GM21717 (cell line): Measurements from ENCODE around the gene C22orf23.
"Not testable (repeated sequence)": the region's sequence is repeated elsewhere in the genome, so short reads cannot be mapped to it uniquely, and the experiment has no call there.

ENCODE experiments used
- ATAC-seq: cut with Tn5 transposase; IDR thresholded peaks from one replicate; pipeline ENCODE4 v1.9.1; 2021; ENCODE audit warnings: mild to moderate bottlenecking, moderate library complexity; ENCODE audit not compliant: unreplicated experiment

C22orf23 gene

GRCh38 chr22:37982938-37983859 is 29.8 kb upstream of the C22orf23 start:
- ATAC-seq: no peak

DNA sequence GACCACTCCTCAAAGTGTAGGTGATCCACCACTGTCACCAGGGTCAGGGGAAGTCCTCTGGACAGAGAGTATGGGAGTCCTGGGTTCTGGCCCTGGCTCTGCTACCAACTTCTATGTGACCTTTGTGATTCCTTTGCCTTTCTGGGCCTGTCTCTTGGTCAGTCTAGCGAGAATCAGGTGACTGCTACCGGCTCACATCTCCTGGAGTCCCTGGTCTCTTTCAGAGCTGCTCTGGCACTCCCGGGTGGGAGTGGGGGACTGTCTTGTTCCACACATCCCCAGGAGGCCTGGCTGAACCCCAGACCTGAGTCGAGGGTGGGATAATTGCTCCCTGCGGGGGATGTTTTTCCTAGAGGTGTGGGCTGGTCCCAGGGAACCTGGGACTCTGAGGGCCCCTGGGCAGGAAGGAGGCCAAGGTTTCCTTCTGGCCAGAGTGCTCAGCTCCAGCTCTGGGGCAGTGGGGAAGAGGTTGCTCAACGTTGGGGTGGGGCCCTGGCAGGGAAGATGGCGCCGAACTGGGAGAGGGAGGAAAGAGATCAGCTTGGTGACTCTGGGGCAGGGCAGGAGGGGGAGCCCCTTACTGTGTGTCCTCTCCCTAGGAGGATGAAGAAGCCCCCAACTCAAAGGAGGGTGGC is 28.9 kb upstream of the C22orf23 start:
- ATAC-seq: no peak

GRCh38 chr22:37981282-37982011 is 28.0 kb upstream of the C22orf23 start:
- no peak for ATAC-seq

DNA sequence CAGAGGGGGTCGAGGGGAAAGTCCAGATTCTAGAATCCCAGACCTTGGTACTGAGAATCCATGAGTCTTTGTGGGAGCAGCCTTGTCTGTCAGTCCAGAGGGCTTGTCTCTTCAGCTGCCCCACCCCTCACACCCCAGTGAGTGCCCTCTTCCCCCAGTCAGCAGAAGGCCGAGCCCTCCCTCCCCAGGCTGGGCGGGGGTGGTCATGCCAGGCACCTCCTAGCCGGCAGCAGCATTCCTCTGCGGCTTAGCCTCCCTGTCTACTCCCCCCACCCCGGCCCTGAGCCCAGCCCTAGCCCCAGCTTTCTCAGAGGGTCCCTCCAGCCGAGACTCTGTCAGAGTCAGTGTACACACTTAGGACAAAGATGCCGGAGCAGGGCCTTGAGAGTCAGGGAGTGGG is 26.4 kb upstream of the C22orf23 start:
- no peak for ATAC-seq

DNA sequence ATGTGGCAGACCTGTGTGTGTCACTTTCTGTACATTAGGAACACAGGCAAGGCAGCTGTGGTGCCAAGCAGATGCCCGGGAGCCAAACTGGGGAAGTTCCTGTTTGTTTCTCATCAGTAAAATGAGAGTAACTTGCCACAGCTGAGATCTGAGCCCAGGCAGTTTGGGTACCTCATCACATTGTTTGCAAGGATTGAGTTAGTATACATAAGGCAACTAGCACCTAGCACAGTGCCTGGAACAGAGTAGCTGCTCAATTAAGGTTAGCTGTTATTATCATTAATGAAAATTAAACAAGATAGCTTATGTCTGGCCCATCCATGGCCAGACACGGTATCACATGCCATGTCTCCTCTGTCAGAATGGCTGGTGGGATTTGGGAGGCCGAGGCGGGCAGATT is 23.1 kb upstream of the C22orf23 start:
- no peak for ATAC-seq

- not testable (repeated sequence) for ATAC-seq
Measured at GRCh38 chr22:37976022-37976421, 22.6 kb upstream of the C22orf23 start.

DNA sequence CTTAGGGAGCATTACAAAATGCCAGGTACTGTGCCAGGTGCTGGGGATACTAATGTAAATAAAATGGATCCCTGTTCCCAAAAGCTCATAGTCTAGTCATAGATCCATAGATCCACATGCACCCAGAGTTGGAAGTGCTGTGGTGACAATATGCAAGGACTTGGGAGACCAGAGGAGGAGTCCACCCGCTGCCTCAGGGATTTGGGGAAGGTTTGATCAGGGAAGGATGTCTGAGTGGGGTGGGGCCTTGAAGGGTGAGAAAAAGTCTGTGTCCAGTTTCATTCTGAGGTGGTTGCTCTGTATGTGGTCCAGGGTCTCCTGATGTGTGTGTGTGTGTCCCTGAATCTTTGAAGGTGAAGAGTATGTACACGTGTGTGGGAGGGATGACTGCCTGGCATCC is 21.8 kb upstream of the C22orf23 start:
- ATAC-seq: no peak

- ATAC-seq: no peak
Measured at GRCh38 chr22:37973271-37974170, 20.1 kb upstream of the C22orf23 start.

GRCh38 chr22:37972527-37972926 is 19.1 kb upstream of the C22orf23 start:
- ATAC-seq: no peak

DNA sequence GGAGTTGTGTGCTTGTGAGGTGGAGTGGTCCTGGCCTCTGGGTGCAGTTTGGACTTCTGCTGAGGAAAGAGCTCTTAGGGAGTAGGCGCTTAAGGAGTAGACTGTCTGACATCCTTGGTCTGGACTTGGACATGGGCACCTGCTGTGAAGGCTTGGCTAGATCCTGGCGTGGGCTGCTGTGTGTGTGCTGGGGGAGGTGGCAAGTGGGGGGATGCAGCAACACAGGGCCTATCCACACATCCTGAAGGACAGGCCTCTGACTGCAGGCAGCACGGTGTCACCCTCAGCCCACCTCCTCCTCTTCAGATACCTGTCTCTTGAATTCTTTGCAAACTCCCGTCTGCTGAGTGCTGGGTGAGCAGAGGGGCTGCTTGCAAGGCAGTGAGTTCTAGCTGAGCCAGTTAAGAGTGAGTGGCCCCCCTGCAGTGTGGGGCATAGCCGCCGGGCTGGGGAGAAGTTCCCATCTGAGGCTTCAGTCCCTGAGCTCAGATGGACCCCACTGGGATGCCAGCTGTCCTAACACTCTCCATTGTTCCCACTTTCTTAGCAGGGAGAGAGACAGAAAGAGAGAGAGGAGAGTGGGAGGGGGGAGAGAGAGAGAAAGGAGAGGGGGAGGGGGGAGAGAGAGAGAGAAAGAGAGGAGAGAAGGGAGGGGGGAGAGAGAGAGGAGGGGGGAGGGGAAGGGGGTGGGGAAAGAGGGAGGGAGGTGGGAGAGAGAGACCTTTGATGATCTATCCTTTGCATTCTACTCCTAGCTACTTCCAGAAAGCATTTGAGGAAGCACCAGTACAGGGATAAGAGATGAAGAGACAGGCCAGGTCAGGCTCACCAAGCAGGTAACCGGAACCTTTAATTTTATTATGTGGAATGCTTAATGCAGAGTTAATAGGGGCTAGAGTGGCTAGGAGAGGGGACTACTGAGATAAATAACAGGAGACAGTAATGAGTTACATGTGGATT is 18.4 kb upstream of the C22orf23 start:
- no peak for ATAC-seq

DNA sequence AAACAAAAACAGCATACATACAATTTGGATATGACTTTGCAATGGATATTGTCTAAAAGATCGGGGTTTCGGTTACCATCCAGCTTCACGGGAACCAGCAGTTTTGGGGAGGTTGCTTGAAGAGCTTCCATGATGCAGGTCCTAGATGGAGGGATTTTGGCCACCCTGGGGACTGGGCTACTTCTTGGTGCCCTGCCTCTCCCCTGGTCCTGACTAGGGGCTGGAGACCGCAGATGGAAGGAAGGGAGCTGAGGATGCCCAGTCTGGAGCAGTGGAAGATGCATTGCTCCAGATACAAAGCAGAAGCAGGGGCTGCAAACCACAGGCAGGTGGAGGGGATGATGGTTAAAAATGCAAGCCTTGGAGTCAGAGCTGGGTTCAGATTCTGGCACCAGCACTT is 17.5 kb upstream of the C22orf23 start:
- no peak for ATAC-seq

DNA sequence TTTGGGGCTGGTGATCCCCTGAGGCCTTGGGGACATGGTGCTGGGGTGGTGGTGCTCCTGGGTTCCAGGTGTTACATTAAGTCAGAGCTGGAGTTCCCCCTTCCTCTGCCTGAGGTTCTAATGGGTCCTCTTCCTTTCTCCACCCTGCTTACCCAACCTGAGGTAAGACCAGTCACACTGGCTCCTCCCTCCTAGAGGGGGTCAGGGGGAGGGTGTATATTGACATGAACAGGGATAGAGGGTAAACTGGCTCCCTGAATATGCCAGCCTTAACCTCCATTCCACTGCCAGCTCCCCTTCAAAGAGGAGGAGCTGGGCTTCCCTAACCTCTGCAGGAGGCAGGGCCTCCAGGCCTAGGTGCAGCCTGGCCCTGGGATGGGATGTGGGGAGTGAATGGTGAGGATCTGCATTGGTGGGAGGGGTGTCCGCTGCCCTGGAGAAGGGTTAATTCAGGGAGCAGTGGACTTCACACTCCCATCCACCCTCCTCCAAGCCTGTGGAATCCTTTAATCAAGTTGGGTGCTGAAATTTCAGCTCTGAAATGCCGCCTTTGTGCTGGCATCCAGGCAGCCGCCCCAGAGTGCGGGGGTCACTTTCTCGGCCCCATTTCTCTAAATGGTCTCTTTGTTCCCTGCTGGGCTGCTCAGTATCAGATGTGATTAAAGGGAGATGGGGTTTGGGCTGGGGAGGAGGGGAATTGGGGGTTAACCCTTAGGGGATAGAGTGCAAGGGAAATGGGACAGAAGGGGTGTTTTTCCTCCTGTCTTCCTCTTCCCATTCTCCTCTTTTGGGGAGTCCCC is 15.3 kb upstream of the C22orf23 start:
- ATAC-seq: no peak

DNA sequence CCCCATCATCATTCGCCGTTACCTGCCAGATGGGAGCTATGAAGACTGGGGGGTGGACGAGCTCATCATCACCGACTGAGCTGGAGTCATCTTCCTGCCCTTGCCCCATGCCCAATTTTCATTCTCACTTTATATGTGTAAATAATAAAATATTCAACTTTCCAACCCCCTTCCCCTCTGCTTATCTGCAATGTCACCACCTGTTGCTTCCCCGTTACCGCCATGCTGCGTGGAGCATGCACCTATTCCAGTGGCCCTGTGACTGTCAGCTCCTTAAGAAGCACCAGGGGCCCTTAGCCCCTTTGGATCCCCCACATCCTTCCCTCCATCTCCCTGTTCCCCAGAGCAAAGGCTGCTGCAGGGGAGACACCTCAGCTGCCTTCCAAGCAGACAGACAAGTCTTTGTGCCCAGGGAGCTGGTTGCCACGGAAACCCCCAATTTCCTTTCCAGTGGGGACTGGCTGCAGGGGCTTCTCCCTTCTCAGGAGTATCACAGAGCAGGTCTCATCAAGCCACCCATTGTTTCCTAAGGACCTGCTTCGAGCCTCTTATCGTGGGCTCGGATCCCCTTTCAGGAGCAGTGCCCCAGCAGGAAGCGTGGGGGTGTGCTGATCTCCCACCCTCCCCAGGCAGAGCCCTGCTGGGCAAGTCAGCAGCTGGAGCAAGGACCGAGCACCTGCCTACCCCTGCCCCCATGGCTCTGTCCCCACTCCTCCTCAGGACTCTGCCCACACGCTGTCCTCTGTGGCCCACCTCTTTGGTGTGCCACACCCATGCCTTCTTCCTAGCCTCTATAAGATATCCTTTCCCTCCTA is 14.4 kb upstream of the C22orf23 start:
- ATAC-seq: no peak

- no peak for ATAC-seq
Measured at GRCh38 chr22:37967147-37967546, 13.7 kb upstream of the C22orf23 start.

- no peak for ATAC-seq
Measured at GRCh38 chr22:37965940-37966664, 12.7 kb upstream of the C22orf23 start.

DNA sequence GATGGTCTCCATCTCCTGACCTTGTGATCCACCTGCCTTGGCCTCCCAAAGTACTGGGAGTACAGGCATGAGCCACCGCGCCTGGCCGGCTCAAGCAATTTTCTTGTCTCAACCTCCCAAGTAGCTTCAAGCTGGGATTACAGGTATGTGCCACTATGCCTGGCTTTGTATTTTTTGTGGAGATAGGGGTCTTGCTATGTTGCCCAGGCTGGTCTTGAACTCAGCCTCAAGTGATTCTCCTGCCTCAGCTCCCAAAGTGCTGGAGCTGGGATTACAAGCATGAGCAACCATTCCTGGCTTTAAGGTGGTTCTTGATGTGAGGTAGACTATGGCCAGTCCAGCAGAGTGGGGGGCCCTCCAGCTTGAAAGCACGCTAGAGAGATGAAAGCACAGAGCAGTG is 7.7 kb upstream of the C22orf23 start:
- ATAC-seq: no peak

- no peak for ATAC-seq
Measured at GRCh38 chr22:37959231-37959825, 5.9 kb upstream of the C22orf23 start.
